NCI-H82 treated with DMSO at 0.1 percent for 48 hours (cell line): ENCODE measurements around the gene BTBD16.

ENCODE experiments used
- DNase-seq: peaks from one replicate; lab custom pipeline; 2025; ENCODE audit not compliant: unreplicated experiment; lab: John Stamatoyannopoulos, UW

Gene BTBD16

DNA sequence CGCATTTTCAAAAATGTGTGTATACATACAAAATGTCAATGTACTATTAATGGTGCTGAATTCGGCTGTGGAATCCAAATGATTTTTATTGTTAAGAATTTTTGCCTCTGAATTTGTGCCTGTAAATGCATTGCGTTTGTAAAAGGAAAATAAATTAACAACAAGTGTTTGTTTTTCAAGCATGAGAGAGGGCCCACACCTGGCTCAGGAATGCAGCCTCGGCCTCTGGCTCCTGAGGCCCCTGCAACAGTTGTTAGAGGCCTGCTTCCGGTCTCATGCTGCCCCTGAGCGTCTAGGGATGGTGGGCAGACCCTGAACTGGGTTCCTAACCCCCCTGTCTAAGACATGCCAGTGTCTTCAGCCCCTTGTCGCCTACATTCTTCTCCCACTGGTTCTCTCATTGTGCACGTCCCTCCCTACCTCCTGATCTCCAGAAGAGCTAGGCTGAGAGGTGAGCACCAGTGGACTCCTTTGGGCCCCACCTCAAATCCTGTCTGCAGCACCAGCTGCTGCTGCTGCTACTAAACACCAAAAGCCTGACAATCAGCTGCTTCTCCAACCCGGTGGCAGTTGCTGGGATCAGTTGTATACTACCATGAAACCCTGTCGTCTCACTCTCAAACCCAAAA, 1.9 kb upstream of the BTBD16 start:
- DNase-seq: no peak

DNA sequence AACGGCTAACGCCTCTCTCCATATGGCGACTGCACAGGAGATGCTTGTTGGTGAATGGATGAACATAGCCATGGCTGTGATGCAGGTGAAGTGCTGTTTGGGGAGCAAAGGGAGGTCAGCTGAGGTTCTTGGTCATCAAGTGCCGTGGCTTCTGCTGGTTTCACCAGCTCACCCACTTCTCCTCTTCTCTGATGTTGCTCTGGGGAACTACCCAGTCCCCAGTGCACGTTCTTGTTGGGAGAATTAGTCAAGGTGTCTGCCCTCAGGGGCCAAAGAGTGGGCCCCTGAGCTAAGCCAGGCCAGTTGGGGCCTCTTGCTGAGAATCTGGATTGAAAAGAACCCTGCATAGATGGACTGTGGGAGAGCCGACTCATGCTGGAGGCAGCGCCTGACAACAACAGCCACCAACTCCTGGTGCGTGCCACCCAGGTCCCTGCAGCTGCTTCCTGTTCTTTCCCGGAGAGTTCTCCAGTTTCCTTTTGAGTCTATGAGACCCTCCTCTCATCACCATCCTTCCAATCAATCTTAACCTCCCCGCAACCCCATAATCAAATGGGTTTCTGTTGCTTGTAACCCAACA, 3.0 kb downstream of the BTBD16 start:
- DNase-seq: no peak

DNA sequence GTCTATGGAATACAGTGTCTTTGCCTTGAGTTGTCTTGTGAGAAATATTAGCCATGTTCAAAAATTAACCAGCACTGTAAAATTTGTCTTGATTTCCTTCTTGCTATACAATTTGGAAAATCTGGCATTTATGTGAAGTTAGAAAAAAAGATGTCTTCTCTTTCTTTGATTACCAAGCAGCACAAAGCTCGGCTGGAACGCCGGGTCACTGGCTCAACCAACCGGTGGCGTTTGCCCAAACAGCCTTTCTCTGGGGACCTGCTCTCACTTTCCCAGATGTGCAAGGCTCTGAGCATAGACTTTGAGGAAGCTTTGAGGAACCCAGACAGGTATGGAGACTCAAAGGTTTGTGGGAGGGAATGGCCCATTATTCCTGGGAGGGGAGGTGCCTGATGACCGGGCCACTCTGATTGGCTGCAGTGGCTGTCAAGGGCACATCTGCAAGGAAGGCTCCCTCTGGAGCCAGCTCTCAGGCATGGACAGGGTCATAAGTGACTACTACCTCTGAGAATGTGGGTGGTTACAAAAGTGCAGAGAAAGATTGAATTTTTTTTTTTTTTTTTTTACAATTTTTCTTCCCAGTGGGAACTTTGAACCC, 5.6 kb downstream of the BTBD16 start:
- no peak for DNase-seq

DNA sequence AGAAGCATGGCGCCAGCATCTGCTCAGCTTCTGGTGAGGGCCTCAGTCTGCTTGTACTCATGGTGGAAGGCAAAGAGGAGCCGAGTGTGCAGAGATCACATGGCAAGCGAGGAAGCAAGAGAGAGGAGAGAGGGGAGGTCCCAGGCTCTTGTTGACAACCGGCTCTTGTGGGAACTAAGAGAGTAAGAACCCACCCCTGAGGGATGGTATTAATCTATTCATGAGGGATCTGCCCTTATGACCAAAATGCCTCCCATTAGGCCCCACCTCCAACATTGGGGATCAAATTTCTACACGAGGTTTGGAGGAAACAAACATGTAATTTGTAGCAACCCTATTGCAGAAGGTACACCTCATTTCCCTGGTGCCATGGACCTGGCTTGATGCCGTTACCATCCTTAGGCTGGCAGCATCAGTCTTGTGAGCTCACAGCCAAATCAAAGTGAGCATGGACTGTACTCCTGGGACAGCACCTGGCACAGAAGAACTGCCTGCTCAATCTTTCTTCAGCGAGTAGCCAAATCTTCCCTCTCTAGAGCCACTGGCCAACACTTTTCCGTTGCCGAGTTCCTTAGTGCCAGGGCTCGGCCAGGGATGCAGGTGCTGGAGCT, 6.5 kb downstream of the BTBD16 start:
- no peak for DNase-seq

DNA sequence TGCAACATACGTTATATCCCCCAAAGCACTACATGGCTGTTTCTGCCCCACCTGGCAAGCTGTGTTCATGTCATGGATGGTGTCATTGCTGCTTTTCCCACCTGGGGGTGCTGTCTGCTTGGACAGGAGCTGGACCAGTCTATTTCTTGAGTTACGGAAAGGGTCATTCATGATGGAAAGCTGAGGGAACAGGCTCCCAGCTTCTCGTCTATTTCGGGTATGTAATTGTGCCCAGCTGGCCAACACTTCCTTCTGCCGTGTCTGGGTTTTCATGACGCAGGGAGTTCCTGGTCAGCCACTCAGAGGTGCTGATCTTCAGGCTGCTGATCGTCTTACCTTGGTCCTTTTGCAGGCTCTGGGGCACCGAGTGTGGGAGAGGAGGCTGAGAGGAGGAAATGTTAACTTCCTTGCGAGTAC, 8.6 kb downstream of the BTBD16 start:
- DNase-seq: peak; percentile 1

DNA sequence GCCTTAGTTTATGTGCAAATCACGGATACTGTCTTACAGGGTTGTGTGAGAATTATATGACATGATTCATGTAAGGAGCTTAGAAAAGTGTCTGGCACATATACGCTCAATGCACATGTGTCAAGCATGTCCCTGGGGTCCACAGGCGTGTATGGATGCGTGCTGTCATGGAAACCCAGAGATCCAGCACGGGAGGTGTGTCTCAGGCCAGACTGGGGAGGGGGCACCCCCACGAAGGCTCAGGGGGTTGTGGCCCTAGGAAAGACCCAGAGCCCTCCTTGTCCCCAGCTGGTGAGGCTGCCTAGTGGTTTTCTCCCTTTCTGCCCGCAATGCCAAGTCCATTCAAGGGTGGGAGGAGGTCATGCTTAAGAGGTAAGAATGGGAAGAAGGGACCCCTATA, 9.1 kb downstream of the BTBD16 start:
- DNase-seq: no peak

DNA sequence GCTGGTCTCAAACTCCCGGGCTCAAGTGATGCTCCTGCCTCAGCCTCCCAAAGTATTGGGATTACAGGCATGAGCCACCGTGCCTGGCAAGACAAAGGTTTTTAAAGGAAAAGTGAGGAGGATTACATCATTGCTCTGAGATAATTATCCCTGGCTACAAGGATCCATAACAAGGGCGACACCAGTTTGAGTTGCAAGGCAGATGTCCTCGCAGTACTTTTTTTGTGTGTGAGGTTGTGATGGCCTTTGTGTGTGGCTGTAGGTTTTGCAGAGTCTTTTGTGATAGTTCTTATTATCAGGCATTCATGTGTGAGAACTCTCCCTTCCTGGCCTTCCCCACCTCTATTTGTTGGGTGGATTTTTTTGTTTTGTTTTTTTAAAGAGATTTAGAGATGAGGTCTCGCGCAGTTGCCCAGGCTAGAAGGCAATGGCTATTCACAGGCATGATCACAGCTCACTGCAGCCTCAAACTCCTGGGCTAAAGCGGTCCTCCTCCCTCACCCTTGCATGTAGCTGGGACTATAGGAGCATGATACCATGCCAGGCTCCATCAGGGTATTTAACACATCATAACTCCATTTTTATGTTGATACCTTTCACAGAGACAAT, 10.0 kb downstream of the BTBD16 start:
- no peak for DNase-seq

DNA sequence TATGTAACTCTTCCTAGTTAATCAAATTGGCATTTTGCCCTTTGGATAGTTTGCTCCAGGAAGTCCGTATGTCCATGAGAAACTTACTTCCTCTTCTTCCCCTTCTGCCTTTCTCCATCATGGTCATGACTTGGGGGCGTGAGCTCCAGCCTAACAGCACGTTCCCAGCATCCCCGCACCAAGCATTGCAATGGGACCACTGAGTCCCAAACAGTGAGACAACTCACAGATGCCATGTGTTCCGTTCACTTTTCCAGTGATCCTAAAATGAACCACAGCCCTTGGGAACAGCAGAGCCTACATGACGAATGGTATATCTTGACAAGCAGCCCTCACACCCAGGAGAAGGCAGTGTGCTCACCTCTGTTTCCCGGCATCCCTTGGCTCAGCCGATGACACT, 10.7 kb downstream of the BTBD16 start:
- DNase-seq: no peak

DNA sequence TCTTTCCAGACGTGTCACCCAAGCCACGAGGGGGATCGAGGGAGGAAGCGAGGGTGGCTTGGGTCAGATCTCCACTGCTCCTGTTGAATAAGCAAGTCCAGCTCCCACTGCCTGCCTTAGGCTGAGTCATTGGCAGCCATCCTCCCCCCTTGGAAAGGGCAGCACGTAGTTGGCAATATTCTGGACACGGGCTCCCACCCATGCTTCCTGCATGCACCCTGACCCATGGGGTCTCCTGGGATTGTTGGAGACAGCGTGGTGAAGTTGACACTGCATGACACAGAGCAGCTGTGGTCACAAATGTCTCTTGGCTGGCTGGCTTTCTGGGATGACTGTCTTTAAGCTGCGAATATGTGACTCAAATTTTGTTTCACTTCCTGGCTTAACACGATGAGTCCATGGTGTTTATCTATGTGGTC, 11.2 kb downstream of the BTBD16 start:
- no peak for DNase-seq

DNA sequence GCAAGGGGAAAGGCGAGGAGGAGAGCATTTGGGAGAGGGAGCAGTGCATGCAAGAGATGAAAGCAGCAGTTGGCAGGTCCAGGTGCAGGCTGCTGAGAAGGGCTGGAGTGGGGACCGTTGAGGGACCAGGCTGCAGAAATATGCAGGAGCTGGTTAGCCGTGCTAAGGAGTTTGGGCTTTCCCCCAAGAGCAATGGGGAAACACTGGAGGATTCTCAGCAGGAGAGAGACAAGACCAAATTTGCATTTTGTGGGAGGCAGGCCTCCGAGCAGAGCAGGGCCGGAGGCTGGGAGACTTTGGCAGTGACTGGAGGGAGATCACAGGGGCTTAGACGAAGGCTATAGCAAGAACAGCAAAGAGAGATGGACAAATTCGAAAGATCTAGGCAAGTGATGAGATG, 11.8 kb downstream of the BTBD16 start:
- DNase-seq: no peak

DNA sequence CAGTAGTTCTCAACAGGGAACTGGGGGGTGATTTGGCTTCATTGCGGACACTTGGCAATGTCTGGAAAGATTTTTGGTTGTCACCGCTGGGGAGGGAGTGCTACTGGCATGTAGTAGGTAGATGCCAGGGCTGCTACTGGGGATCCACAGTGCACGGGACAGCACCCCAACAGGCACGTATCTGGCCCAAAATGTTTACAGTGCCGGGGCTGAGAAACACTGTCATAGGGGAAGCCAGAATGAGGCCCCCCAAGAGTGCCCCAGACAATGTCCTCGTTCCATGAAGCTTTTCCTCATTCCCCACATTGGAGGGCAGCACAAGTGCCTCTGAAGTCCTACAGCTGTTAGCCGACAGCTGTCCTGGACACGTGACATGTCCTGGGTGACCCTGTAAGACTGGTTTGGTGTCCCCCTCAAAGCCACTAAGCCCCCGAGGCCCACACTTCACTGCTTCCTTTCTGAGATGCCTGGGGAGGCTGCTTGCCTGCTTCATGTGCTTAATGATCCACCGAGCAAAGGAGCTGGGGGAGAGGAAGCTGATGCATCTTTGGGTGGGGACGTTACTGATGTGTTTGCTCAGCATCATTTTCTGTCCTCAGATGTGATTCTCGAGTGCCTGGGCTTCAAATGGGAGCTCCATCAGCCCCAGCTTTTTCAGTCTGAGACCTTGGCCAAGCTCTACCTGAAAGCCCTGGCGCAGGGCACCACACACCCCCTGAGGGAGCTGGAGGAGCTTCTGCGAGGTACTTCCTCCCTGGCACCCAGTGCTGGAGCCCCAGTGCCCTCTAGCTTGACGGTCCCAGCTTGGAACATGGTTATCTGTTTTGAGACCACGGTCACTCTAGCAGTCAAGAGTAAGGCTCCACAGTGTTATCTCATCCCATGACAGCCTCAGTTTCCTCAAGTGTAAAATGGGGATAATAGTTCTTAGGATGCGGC, 14.7 kb downstream of the BTBD16 start:
- no peak for DNase-seq

DNA sequence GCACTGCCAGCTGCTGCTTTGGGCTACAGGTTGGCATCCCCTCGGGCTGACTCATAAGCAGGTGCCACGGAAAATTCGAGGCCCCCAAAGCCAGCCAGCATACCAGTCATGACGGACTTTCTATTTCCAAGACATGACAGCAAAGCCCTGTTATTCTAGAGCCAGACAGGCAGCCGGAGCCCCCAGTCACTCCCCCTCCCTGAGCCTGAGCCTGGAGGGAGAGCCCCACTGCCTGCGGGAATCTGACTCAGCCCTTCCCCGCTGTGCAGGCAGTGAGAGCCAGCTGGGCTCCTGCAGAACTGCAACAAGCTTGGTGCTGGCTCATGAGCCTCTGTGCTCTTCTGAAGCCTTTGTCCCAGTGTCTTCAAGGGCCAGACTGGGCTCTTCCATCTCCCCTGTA, 15.8 kb downstream of the BTBD16 start:
- DNase-seq: no peak

DNA sequence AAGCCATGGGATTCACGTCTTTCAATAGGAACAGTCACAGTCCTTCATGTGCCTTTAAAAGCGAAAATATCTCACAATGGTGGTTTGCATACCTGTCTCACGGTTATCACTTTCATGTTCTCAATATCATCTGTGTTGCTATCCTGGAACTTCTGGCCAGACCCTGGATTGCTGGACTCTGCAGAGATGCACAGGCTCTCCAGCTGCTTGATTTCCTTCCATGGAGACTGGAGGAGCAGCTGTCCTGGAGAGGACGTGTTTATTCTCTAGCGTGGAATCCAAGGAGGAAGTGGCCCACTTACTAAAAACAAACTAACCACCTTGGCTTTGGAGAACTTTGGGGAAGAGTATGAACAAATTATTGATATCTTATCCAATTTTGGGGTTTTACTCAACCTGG, 16.5 kb downstream of the BTBD16 start:
- DNase-seq: no peak

DNA sequence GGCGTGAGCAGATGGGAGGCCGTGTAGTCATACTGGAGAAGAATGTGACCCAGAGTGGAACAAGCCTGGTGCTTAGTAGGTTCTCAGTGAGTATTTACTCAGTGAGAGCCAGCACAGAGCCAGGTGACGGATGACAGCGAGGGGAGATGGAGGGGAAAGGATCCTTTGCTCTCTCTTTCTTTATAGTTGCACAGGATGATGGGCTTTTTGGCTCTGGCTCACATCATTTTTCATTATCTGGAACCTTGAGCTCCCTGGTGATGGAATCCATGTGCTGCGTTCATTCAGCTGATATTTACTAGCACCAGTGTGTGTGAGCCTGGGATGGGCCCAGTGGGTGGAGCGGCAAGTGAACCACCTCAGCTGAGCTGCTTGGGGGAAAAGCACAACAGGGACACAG, 17.2 kb downstream of the BTBD16 start:
- DNase-seq: no peak

DNA sequence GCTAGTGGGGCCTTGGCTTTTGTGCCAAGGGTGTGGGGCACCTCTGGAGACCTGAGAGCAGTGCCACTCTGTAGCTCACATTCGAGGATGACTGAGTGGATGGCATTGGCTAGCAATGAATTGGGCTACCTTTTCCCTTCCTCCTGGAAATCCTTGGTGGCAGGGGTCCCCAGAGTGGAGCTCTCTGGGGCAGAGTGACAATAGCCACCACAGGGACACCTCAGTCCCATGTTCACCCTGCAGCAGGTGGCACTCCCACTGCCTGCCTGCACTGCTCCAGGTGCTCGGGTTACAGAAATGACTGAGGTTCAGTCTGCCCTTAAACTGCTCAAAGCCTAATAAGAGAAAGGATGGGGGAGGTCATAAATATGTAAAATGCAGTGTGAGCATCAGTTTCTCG, 17.8 kb downstream of the BTBD16 start:
- no peak for DNase-seq

DNA sequence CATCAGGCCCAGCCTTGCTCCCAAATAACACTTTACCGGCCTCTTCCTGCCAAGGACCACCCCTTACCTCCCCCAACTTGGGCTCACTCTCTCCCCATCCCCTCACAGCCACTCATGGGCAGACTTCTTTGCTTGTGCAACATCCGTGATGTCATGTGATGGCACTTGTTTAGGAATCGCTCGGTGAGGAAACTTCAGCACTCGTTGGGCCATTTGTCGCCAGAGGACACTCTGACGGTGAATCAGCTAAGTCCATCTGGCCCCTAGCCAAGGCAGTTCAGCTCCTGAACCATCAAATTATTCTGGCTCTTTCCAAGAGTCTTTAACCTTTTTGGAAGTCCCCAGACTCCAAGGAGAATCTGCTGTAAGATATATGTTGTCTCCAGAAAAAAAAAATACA, 19.2 kb downstream of the BTBD16 start:
- DNase-seq: no peak

DNA sequence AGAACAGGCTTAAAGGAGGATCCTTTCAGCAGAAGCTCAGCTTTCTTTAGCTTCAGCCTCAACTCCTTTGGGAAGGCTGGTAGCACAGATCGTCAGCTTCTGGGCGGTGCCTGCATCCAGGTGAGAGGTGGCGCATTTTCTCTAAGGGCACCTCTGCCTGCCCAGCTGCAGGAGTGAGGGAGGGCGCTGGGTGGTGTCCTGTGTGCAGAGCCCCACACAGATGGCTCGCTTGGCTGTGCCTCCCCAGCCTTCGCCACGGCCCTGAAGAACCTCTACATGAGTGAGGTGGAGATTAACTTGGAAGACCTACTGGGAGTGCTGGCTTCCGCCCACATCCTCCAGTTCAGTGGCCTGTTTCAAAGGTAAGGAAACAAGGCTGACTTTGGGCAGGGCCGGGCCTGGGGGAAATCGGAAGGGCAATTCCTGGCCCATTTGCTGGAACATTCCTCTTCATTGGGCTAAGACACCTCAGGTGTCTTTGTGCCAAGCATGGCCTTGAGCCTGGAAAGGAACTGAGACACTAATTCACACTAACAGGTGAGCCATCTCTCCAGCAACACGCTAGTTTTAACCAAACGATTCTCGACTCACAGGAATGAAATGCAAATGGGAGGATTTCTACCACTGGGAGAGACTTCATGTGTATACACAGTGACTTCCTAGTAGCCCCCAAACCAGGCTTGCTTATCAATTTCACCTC, 19.9 kb downstream of the BTBD16 start:
- no peak for DNase-seq

DNA sequence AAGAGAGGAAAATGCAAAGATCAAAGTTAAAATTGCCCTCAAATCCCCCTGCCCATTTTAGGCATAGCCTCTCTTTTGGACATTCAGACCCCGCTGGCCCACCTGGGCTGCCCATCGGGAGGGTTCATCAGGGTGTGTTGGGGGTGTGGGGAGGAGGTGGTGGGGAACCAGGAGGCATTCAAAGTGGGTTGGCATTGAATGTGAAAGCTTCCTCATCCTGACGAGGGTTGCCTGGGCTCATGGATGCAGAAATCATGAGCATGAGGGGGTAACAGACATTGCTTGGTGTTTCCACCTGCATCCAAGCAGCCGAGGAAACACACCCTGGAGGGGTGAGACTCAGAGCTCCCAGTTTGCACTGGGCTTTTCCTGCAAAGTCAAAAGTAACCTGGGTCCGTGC, 20.6 kb downstream of the BTBD16 start:
- no peak for DNase-seq

DNA sequence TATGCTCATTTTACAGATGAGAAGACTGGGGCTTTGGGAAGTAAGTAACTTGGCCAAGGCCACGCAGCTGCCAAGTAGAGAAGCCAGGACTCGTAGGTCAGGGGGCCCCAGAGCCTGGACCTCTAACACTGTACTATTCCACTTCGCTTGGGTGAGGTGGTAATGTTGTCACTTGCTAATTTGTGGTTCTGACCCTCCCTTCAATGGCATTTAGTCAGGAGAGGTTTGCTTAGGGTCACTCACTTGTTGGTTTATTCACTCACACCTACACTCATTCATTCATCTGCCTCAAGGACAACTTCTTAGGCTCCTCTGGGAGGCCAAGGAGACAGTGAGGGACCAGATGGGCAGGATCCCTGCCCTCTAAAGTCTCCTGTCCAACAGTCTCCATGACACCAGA, 21.3 kb downstream of the BTBD16 start:
- no peak for DNase-seq
